PC-9 (cell line): Measurements from ENCODE around the gene PPCDC. TPM values are rescaled to one million over a fixed set of nuclear protein-coding genes. Genes with fewer than 3 reads are reported as not detected.

Experiments used
- BruUV-seq: library from RNA; stranded (reverse); fragments of 400-500 nt; replicated peaks from 2 replicates; lab custom pipeline; 2021; lab: Mats Ljungman, UMichigan
- CTCF ChIA-PET: fragments of 300-600 bp; sonication (Branson Sonifier 250); formaldehyde crosslinking; loops from one replicate; lab custom pipeline; 2022; ENCODE audit warnings: antibody characterized with exemption; lab: Charles Lee
- POLR2A ChIA-PET: fragments of 300-600 bp; sonication (Branson Sonifier 250); formaldehyde crosslinking; loops from one replicate; lab custom pipeline; 2022; ENCODE audit warnings: antibody characterized with exemption; ENCODE audit not compliant: unreplicated experiment; lab: Charles Lee
- DNase-seq, 2 experiments: peaks; one replicate each; pipeline versions ENCODE4 v3.0.0 to v3.0.0-alpha.2; 2015 to 2022; ENCODE audit warnings: mixed read lengths in 1 of 2
- H2AFZ ChIP-seq: fragments of 200-600 bp; sonication (generic); 2 replicates; pipeline ENCODE4 v1.8.1; 2017; ENCODE audit warnings: antibody characterized with exemption
- H3F3A ChIP-seq: fragments of 200-600 bp; sonication (generic); 2 replicates; pipeline ENCODE4 v1.8.1; 2017; ENCODE audit warnings: antibody characterized with exemption, mild to moderate bottlenecking, low read depth; ENCODE audit not compliant: insufficient read depth
- H3K27ac ChIP-seq: fragments of 200-600 bp; sonication (generic); 2 replicates; pipeline ENCODE4 v1.6.1; 2016; ENCODE audit warnings: mixed run types
- H3K27me3 ChIP-seq: fragments of 200-600 bp; sonication (generic); 2 replicates; pipeline ENCODE4 v1.6.1; 2016; ENCODE audit warnings: low read depth, mixed run types; ENCODE audit not compliant: insufficient read depth
- H3K36me3 ChIP-seq: fragments of 200-600 bp; sonication (generic); 2 replicates; pipeline ENCODE4 v1.6.1; 2016; ENCODE audit warnings: low read depth, mixed run types
- H3K4me1 ChIP-seq: fragments of 200-600 bp; sonication (generic); replicated peaks from 2 replicates; pipeline ENCODE4 v1.6.1; 2016; ENCODE audit warnings: mixed run types; ENCODE audit not compliant: insufficient read depth
- H3K4me2 ChIP-seq: fragments of 200-600 bp; sonication (generic); 2 replicates; pipeline ENCODE4 v1.6.1; 2017; ENCODE audit warnings: mixed run types
- H3K4me3 ChIP-seq: fragments of 200-600 bp; sonication (generic); 2 replicates; pipeline ENCODE4 v1.6.1; 2016; ENCODE audit warnings: mixed run types
- H3K79me2 ChIP-seq: fragments of 200-600 bp; sonication (generic); 2 replicates; pipeline ENCODE4 v1.6.1; 2017; ENCODE audit warnings: low read depth, mixed run types
- H3K9me2 ChIP-seq: fragments of 200-600 bp; sonication (generic); 2 replicates; pipeline ENCODE4 v1.8.1; 2017; ENCODE audit warnings: mild to moderate bottlenecking; ENCODE audit not compliant: insufficient read depth
- H3K9me3 ChIP-seq: fragments of 200-600 bp; sonication (generic); 2 replicates; pipeline ENCODE4 v1.8.1; 2016; ENCODE audit warnings: low read depth; ENCODE audit not compliant: insufficient read depth
- H4K20me1 ChIP-seq: fragments of 200-600 bp; sonication (generic); 2 replicates; pipeline ENCODE4 v1.8.1; 2017; ENCODE audit not compliant: insufficient read depth
- EZH2 ChIP-seq: fragments of 200-600 bp; sonication (generic); IDR thresholded peaks from 2 replicates; pipeline ENCODE4 v1.8.0; 2017; ENCODE audit warnings: antibody characterized with exemption, low read depth
- intact Hi-C: fragments of 100-400 bp; cut with micrococcal nuclease; formaldehyde crosslinking; loops from one replicate; pipeline ENCODE4 v1.10.0; 2022; ENCODE audit not compliant: unreplicated experiment
- total RNA-seq: library from RNA; stranded (reverse); gene quantifications from 2 replicates; pipeline ENCODE4 v1.2.3, GENCODE V29; 2021
- TF ChIP-seq, protein P1 (sequence below): fragments of 200-600 bp; sonication (generic); conservative IDR thresholded peaks from 2 replicates; pipeline ENCODE4 v1.6.1; 2017; ENCODE audit warnings: mixed run types, antibody characterized with exemption, mild to moderate bottlenecking, moderate library complexity

Gene PPCDC
- total RNA-seq, 1 experiment from 2014 or later: 24.4 TPM

DNA sequence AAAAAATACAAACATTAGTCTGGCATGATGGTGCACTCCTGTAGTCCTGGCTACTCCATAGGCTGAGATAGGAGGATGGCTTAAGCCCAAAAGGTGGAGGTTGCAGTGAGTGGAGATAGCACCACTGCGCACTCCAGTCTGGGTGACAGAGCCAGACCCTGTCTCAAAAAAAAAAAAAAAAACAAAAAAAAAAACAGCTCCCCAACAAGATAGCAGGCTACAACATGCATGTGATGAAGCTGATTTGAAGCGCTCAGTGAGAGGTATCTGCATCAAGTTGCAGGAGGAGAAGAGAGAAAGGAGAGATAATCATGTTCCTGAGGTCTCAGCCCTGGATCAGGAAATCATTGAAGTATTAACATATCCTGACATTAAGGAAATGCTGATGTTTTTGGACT lies 608 bp upstream of the PPCDC start:
- no TSS peak for BruUV-seq
- Histone ChIP-seq H3F3A (peaks cover 13% of the 10 kb centered on the region; the same call in 1 of the 2 replicates), H3K4me2 (peak overlapping the region; percentile 84), H3K36me3 (peaks cover 3% of the 10 kb centered on the region; the same call in 1 of the 2 replicates), H3K4me1 (no peaks in the 10 kb centered on the region; the same call in 1 of the 2 replicates), H3K9me3 (no peaks in the 10 kb centered on the region), H3K27me3 (no peaks in the 10 kb centered on the region), H3K4me3 (no peak overlapping the region), H2AFZ (no peak overlapping the region), H3K9me2 (no peaks in the 10 kb centered on the region), H4K20me1 (no peaks in the 10 kb centered on the region), H3K27ac (no peak overlapping the region), H3K79me2 (peaks cover 20% of the 10 kb centered on the region)
- intact Hi-C loops: loop anchor here (5.0 kb wide), 1 partner anchor 65 kb away; the partner anchor contains the start of gene RPP25
- ChIA-PET CTCF (interaction anchor here (0.6 to 0.7 kb wide), 3 partner anchors 55 to 166 kb away, joined by 3 to 8 read pairs (median 3); partner anchors contain the start of gene RPP25), POLR2A (interaction anchor here (0.6 to 1.2 kb wide), 6 partner anchors 26 to 497 kb away, joined by 3 to 14 read pairs (median 4); partner anchors contain the start of genes C15orf39 and SCAMP5)
- DNase-seq: no peak
- TF ChIP-seq, protein P1, sequence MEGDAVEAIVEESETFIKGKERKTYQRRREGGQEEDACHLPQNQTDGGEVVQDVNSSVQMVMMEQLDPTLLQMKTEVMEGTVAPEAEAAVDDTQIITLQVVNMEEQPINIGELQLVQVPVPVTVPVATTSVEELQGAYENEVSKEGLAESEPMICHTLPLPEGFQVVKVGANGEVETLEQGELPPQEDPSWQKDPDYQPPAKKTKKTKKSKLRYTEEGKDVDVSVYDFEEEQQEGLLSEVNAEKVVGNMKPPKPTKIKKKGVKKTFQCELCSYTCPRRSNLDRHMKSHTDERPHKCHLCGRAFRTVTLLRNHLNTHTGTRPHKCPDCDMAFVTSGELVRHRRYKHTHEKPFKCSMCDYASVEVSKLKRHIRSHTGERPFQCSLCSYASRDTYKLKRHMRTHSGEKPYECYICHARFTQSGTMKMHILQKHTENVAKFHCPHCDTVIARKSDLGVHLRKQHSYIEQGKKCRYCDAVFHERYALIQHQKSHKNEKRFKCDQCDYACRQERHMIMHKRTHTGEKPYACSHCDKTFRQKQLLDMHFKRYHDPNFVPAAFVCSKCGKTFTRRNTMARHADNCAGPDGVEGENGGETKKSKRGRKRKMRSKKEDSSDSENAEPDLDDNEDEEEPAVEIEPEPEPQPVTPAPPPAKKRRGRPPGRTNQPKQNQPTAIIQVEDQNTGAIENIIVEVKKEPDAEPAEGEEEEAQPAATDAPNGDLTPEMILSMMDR: no peak
- no peak for TF ChIP-seq EZH2

DNA sequence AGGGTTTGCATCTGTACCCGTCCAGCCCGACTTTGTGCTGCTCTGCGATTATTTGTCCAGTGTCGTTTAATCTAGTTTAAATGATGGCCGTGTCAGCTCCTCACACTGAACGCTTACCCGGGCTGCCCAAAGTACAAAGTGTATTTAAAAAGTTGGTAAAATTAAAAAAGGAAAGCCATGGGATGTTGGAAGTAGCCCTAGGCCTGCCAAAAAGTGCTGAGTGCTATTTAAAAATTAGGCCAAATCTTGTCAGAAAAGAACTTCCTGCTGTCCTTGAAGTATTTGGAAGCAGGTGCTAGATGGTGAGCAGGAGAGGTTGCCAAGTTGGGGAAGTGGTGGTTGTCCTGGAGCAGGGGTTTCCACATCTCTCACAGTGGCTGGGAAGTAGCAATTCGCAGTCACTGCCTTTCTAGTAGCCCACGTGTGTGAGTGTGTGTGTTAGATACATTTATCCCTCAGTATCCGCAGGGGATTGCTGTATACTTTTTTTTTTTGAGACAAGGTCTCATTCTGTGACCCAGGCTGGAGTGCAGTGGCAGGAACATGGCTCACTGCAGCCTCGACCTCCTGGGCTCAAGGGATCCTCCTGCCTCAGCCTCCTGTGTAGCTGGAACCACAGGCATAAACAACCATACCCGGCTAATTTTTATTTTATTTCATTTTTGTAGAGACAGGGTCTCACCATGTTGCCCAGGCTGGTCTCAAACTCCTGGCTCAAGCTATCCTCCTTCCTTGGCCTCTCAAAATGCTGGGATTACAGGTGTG lies 664 bp downstream of the PPCDC start:
- ChIA-PET POLR2A (interaction anchor here (0.6 to 1.2 kb wide), 5 partner anchors 28 to 234 kb away, joined by 3 to 4 read pairs (median 3); partner anchors contain the start of genes C15orf39 and SCAMP5), CTCF (interaction anchor here (0.6 kb wide), 1 partner anchor 32 kb away, joined by 3 read pairs; no protein-coding TSS in a partner anchor)

DNA sequence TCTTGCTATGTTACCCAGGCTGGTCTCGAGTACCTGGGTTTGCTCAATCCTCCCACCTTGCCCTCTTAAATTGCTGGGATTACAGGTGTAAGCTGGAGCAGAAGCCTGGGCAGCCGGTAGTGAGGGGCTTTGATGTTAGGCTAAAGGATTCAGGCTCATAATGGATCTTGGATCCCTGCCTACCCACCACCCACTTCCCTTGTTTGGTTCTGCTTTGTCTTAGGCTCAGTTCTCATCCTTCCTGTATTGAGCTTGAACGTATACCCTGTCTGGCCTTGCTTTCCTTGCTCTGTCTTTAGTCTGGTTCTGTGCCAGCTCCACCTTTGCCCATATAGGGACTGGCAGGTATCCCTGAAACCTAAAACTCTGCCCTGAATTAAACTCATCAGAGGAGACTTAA lies 1.7 kb downstream of the PPCDC start:
- DNase-seq: no peak
- ChIA-PET CTCF (interaction anchor here (0.5 to 0.6 kb wide), 2 partner anchors 163 to 619 kb away, joined by 3 to 4 read pairs; no protein-coding TSS in a partner anchor), POLR2A (interaction anchor here (0.5 to 0.7 kb wide), 3 partner anchors 19 to 664 kb away, joined by 3 to 8 read pairs (median 7); no protein-coding TSS in a partner anchor)
- BruUV-seq: no TSS peak
- intact Hi-C loops: no loop called here
- H3K9me3 ChIP-seq: no peaks in the 10 kb centered on the region
- H3F3A ChIP-seq: peaks cover 17% of the 10 kb centered on the region; the same call in 1 of the 2 replicates
- H3K27me3 ChIP-seq: no peaks in the 10 kb centered on the region
- TF ChIP-seq EZH2: no peak
- TF ChIP-seq, protein P1: no peak
- peaks cover 8% of the 10 kb centered on the region for H3K4me1 ChIP-seq
- H3K27ac ChIP-seq: no peak overlapping the region
- no peaks in the 10 kb centered on the region for H3K9me2 ChIP-seq
- no peak overlapping the region for H2AFZ ChIP-seq
- H3K4me2 ChIP-seq: peak overlapping the region; percentile 84; the same call in 1 of the 2 replicates
- no peaks in the 10 kb centered on the region for H4K20me1 ChIP-seq
- 0 out of 2 replicates have a peak, but pooled peaks cover 3% of the 10 kb centered on the region for H3K36me3 ChIP-seq
- H3K79me2 ChIP-seq: peaks cover 20% of the 10 kb centered on the region
- H3K4me3 ChIP-seq: no peak overlapping the region

More for the DNA sequence above, 664 bp downstream of the PPCDC start:
- TSS peak; percentile 72 for BruUV-seq
- H3K4me1 ChIP-seq: no peaks in the 10 kb centered on the region; the same call in none of the 2 replicates
- no peaks in the 10 kb centered on the region for H3K9me3 ChIP-seq
- H2AFZ ChIP-seq: peak overlapping the region; percentile 92
- peak overlapping the region; percentile 84 for H3K4me2 ChIP-seq
- peaks cover 15% of the 10 kb centered on the region; the same call in 1 of the 2 replicates for H3F3A ChIP-seq
- no peaks in the 10 kb centered on the region for H4K20me1 ChIP-seq
- peak overlapping the region; percentile 90 for H3K4me3 ChIP-seq
- H3K9me2 ChIP-seq: no peaks in the 10 kb centered on the region
- peak overlapping the region; percentile 50 for H3K27ac ChIP-seq
- 0 out of 2 replicates have a peak, but pooled peaks cover 3% of the 10 kb centered on the region for H3K36me3 ChIP-seq
- no peaks in the 10 kb centered on the region for H3K27me3 ChIP-seq
- H3K79me2 ChIP-seq: peaks cover 20% of the 10 kb centered on the region
- intact Hi-C loops: loop anchor here (5.0 kb wide), 1 partner anchor 67 kb away; the partner anchor contains the start of gene RPP25
- DNase-seq: no peak
- TF ChIP-seq EZH2: no peak
- TF ChIP-seq, protein P1: no peak
